H9 (cell line): ENCODE results near the gene CPB1. TPM values are rescaled to one million over a fixed set of nuclear protein-coding genes. Genes with fewer than 3 reads are reported as not detected.

ENCODE experiments used
- DNase-seq: peaks from one replicate; pipeline ENCODE4 v3.0.0-alpha.2; 2017
- H2AFZ ChIP-seq: one replicate; pipeline ENCODE4 v1.6.1; 2013; ENCODE audit warnings: mild to moderate bottlenecking, low read length, control low read depth, moderate library complexity
- H2AK5ac ChIP-seq: 2 replicates; pipeline ENCODE4 v1.6.1; 2013; ENCODE audit warnings: low read length, control low read depth, mixed read lengths; ENCODE audit not compliant: insufficient read length
- H2BK120ac ChIP-seq: one replicate; pipeline ENCODE4 v1.6.1; 2013; ENCODE audit warnings: low read depth, mild to moderate bottlenecking, low read length, control low read depth, inconsistent platforms; ENCODE audit not compliant: poor library complexity, severe bottlenecking
- H2BK12ac ChIP-seq: 2 replicates; pipeline ENCODE4 v1.6.1; 2013; ENCODE audit warnings: low read length, control low read depth, mixed read lengths, low read depth; ENCODE audit not compliant: insufficient read length
- H2BK15ac ChIP-seq: 2 replicates; pipeline ENCODE4 v1.6.1; 2013; ENCODE audit warnings: low read depth, low read length, control low read depth
- H2BK20ac ChIP-seq: one replicate; pipeline ENCODE4 v1.6.1; 2013; ENCODE audit warnings: low read depth, mild to moderate bottlenecking, low read length, control low read depth, inconsistent platforms; ENCODE audit not compliant: poor library complexity, severe bottlenecking
- H2BK5ac ChIP-seq: 2 replicates; pipeline ENCODE4 v1.6.1; 2013; ENCODE audit warnings: low read length, control low read depth, mixed read lengths; ENCODE audit not compliant: insufficient read length
- H3K14ac ChIP-seq: 2 replicates; pipeline ENCODE4 v1.6.1; 2013; ENCODE audit warnings: low read length, control low read depth; ENCODE audit not compliant: insufficient read depth
- H3K18ac ChIP-seq: 2 replicates; pipeline ENCODE4 v1.6.1; 2013; ENCODE audit warnings: low read depth, mild to moderate bottlenecking, mixed read lengths, low read length, control low read depth; ENCODE audit not compliant: insufficient read length
- H3K23ac ChIP-seq: 2 replicates; pipeline ENCODE4 v1.6.1; 2013; ENCODE audit warnings: low read length, control low read depth, mixed read lengths, low read depth; ENCODE audit not compliant: insufficient read length
- H3K23me2 ChIP-seq: 2 replicates; pipeline ENCODE4 v1.6.1; 2013; ENCODE audit warnings: low read depth, mild to moderate bottlenecking, mixed read lengths, low read length, control low read depth; ENCODE audit not compliant: insufficient read length, poor library complexity, severe bottlenecking
- H3K27ac ChIP-seq: 2 replicates; pipeline ENCODE4 v1.5.1; 2013; ENCODE audit warnings: low read length, control low read depth, mixed read lengths, low read depth; ENCODE audit not compliant: insufficient read length
- H3K27me3 ChIP-seq: 2 replicates; pipeline ENCODE4 v1.6.1; 2013; ENCODE audit warnings: low read length, control low read depth, inconsistent platforms; ENCODE audit not compliant: insufficient read depth
- H3K4ac ChIP-seq: 2 replicates; pipeline ENCODE4 v1.6.1; 2013; ENCODE audit warnings: low read depth, mild to moderate bottlenecking, control low read depth, inconsistent platforms, low read length, moderate library complexity
- H3K4me1 ChIP-seq: 2 replicates; pipeline ENCODE4 v1.6.1; 2013; ENCODE audit warnings: low read length, control low read depth, inconsistent platforms; ENCODE audit not compliant: insufficient read depth
- H3K4me2 ChIP-seq: 2 replicates; pipeline ENCODE4 v1.6.1; 2013; ENCODE audit warnings: low read length, control low read depth, mixed read lengths; ENCODE audit not compliant: insufficient read length, insufficient read depth
- H3K56ac ChIP-seq: 2 replicates; pipeline ENCODE4 v1.6.1; 2013; ENCODE audit warnings: low read depth, mild to moderate bottlenecking, mixed read lengths, low read length, control low read depth; ENCODE audit not compliant: insufficient read length
- H3K79me1 ChIP-seq: 2 replicates; pipeline ENCODE4 v1.6.1; 2013; ENCODE audit warnings: low read depth, mild to moderate bottlenecking, moderate library complexity, low read length, control low read depth, inconsistent platforms; ENCODE audit not compliant: insufficient read depth, poor library complexity, severe bottlenecking
- H3K79me2 ChIP-seq: 2 replicates; pipeline ENCODE4 v1.6.1; 2013; ENCODE audit warnings: low read length, control low read depth, inconsistent platforms; ENCODE audit not compliant: insufficient read depth
- H3K9ac ChIP-seq: 2 replicates; pipeline ENCODE4 v1.6.1; 2013; ENCODE audit warnings: low read length, control low read depth, mixed read lengths; ENCODE audit not compliant: insufficient read length; ENCODE audit errors: extremely low read depth
- H3K9me3 ChIP-seq: one replicate; pipeline ENCODE4 v1.6.1; 2013; ENCODE audit warnings: low read depth, low read length, inconsistent platforms; ENCODE audit not compliant: control insufficient read depth
- H3T11ph ChIP-seq: one replicate; pipeline ENCODE4 v1.6.1; 2013; ENCODE audit warnings: mild to moderate bottlenecking, low read length, control low read depth, inconsistent platforms
- H4K20me1 ChIP-seq: one replicate; pipeline ENCODE4 v1.6.1; 2013; ENCODE audit not compliant: control insufficient read depth, insufficient read length, insufficient read depth
- H4K5ac ChIP-seq: 2 replicates; pipeline ENCODE4 v1.6.1; 2013; ENCODE audit warnings: low read depth, mild to moderate bottlenecking, mixed read lengths, low read length, control low read depth; ENCODE audit not compliant: insufficient read length
- H4K8ac ChIP-seq: replicated peaks from 2 replicates; pipeline ENCODE4 v1.6.1; 2013; ENCODE audit warnings: low read length, control low read depth, mixed read lengths, low read depth; ENCODE audit not compliant: insufficient read length
- H4K91ac ChIP-seq: 2 replicates; pipeline ENCODE4 v1.6.1; 2013; ENCODE audit warnings: low read depth, mild to moderate bottlenecking, moderate library complexity, mixed read lengths, low read length, control low read depth; ENCODE audit not compliant: insufficient read length
- H3K27ac Mint-ChIP-seq, 3 experiments: 2 replicates in 2 of 3; 3 replicates in 1 of 3; pipeline ENCODE4 v1.8.0; 2020 to 2021; ENCODE audit warnings: mixed read lengths in 3 of 3, mild to moderate bottlenecking in 1 of 3, moderate library complexity in 1 of 3
- H3K27me3 Mint-ChIP-seq: 2 replicates; pipeline ENCODE4 v1.8.0; 2021; ENCODE audit warnings: low read depth, mild to moderate bottlenecking, moderate library complexity, mixed read lengths
- H3K36me3 Mint-ChIP-seq, 3 experiments: 2 replicates in 2 of 3; 3 replicates in 1 of 3; pipeline ENCODE4 v1.8.0; 2020 to 2021; ENCODE audit warnings: low read depth in 3 of 3, mixed read lengths in 3 of 3; ENCODE audit not compliant: insufficient read depth in 1 of 3
- H3K4me1 Mint-ChIP-seq, 2 experiments: 2 replicates each; pipeline ENCODE4 v1.8.0; 2020; ENCODE audit warnings: mixed read lengths in 2 of 2
- H3K4me3 Mint-ChIP-seq, 2 experiments: 2 replicates in 1 of 2; 3 replicates in 1 of 2; pipeline ENCODE4 v1.8.0; 2020 to 2021; ENCODE audit warnings: mild to moderate bottlenecking in 2 of 2, mixed read lengths in 2 of 2, moderate library complexity in 1 of 2
- H3K9me3 Mint-ChIP-seq, 2 experiments: 2 replicates in 1 of 2; 3 replicates in 1 of 2; pipeline ENCODE4 v1.8.0; 2020; ENCODE audit warnings: mild to moderate bottlenecking in 2 of 2, mixed read lengths in 2 of 2, moderate library complexity in 1 of 2
- CTCF ChIP-seq: fragments of 200-600 bp; sonication (generic); conservative IDR thresholded peaks from 3 replicates; pipeline ENCODE4 v1.8.0; 2021; ENCODE audit warnings: antibody characterized with exemption, mild to moderate bottlenecking
- WGBS: extraction: QIAGEN DNeasy Blood & Tissue Kit; methylation state at CpG from one replicate; pipeline ENCODE4 v1.1.7; 2013; ENCODE audit warnings: missing lambda C conversion rate, low lambda C conversion rate, mixed read lengths; ENCODE audit not compliant: insufficient read length; ENCODE audit errors: extremely low coverage; 5-methylcytosine and 5-hydroxymethylcytosine counted together
- total RNA-seq: library from RNA; stranded (reverse); gene quantifications from 2 replicates; pipeline ENCODE4 v1.2.1, GENCODE V29; 2021

CPB1 gene
- total RNA-seq, 1 experiment from 2014 or later = not detected

GRCh38 chr3:148791920-148792319 lies 35.7 kb upstream of the CPB1 start:
- Histone ChIP-seq H3T11ph (no peak overlapping the region), H2BK15ac (no peak overlapping the region), H4K5ac (no peak overlapping the region), H3K27me3 (no peaks in the 10 kb centered on the region), H2BK20ac (no peak overlapping the region), H4K20me1 (no peaks in the 10 kb centered on the region), H3K23ac (no peak overlapping the region), H3K27ac (no peak overlapping the region), H3K9ac (no peak overlapping the region), H3K56ac (no peak overlapping the region), H2BK5ac (no peak overlapping the region), H3K4me1 (0 out of 2 replicates have a peak, but pooled peaks cover 3% of the 10 kb centered on the region), H3K79me2 (no peaks in the 10 kb centered on the region), H3K18ac (no peak overlapping the region), H3K9me3 (no peaks in the 10 kb centered on the region), H2BK120ac (no peak overlapping the region), H2AK5ac (no peak overlapping the region), H3K4ac (no peak overlapping the region), H3K23me2 (no peaks in the 10 kb centered on the region), H4K91ac (no peak overlapping the region), H2AFZ (no peak overlapping the region), H4K8ac (no peak overlapping the region), H3K4me2 (no peak overlapping the region), H2BK12ac (no peak overlapping the region), H3K79me1 (no peaks in the 10 kb centered on the region), H3K14ac (no peak overlapping the region)
- Mint-ChIP-seq H3K9me3 (peaks cover 1 to 3% of the 10 kb centered on the region in 2 experiments; a peak in 4 of 5 replicates), H3K4me3 (no peak overlapping the region), H3K4me1 (peaks cover 21 to 23% of the 10 kb centered on the region in 2 experiments), H3K27ac (no peak overlapping the region), H3K27me3 (no peaks in the 10 kb centered on the region), H3K36me3 (peaks cover 0 to 10% (median 0%) of the 10 kb centered on the region in 3 experiments; a peak in 2 of 7 replicates)
- no peak for DNase-seq
- no CpG with 5 or more reads among the region's 1 CpG for WGBS
- no peak for TF ChIP-seq CTCF
